ENCODE data around the gene VIPR2.

Gene VIPR2

DNA sequence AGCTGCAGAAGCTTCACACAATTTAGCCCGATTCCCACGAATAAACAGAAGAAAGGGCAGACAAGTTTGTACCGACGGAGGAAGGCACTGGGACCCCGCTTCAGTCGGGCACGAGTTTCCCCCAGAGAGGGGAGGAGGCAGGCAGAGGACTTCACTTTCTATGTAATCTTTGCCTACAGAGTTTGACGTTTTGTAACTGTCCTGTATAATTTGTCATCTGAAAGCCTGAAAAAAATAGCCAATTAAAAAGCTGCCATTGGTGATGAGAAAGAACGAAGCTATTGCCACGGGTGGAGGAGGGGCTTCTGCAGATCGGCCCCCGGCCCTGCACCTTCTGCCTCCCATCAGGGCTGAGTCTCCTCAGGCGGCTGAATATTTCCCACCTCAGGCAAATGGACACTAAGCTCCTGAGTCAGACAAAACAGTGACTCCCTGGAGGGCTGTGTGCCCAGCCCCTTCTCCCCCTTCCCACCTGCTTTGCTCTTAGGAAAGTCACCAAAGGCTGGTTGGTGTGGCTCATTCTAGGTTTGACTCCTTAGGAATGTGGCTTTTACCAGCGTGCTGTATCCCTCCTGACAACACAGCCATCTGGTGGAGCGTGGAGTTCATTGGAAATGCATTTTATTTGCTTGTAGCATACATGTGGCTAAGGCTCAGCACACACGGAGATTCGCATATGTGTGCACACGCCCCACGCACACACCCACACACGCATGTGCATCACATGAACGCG, 117.4 kb downstream of the VIPR2 start:
- no peak for DNase-seq (ENCODE audit: low read depth in 3 of 3)

DNA sequence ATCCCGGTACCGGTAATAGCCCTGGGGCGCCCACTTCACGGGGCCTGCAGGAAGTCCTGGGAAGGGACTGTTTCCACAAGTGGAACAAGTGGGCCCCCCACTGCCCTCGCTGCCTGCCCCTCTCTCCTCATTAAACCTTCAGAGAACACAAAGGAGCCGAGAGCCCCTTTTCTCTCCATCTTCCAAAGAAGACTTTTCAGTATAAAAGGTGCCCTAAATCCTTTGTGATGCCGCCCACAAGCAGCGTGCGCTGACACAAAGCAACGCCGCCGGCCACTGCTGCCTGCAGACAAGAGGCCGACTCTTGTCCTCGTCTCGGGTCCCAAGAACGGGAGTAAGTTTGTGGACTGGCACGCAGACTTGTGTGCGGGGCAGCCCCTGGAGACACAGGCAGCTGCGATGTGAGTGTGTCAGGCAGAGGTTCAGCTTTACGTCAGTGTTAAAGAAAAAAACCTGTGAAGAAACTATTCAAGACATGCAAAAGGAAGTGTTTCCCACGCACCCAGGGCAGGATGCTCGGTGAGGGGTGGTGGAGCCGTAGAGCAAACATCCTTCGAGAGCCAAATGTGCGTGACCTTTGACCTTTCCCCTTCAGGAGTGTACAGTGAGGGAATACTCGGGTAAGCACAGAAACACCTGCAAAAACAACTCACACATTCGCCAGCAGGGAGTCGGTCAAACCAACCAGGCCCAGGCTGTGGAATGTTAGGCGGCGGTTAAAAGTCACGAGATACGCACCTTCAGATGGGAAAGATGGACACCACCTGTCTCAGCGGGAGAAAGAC, 118.2 kb downstream of the VIPR2 start:
- DNase-seq (ENCODE audit: low read depth in 3 of 3), result peak in 1 of 3 experiments; percentile 14

DNA sequence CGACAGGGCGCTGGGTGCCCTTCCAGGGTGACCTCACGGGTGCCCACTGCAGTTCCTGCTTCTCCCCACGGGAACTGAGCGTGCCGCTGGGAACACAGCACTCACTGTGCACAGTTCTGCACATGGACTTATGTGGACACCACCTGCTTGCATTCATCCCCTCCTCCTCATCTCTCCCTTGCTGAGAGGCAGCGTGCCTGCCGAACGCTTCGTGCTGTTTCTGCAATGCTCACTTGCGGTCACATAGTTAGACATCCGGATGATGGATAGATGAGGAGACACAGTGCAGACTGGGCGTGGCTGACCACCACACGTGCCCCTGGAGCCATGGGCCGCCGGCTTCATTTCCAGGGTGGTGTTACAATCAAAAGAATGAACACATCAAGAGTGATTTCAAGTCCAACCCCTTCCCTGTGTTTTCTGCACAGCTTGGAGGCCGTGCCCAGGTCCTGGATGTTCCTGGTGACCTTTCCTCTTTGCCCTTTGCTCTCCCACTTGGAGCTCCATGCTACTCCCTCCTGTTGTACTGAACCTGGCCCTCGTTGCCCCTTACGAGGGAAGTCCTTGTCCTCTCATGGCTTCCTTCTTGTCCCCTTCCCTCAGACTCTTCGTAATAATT, 119.4 kb downstream of the VIPR2 start:
- DNase-seq (ENCODE audit: low read depth in 3 of 3), result no peak

DNA sequence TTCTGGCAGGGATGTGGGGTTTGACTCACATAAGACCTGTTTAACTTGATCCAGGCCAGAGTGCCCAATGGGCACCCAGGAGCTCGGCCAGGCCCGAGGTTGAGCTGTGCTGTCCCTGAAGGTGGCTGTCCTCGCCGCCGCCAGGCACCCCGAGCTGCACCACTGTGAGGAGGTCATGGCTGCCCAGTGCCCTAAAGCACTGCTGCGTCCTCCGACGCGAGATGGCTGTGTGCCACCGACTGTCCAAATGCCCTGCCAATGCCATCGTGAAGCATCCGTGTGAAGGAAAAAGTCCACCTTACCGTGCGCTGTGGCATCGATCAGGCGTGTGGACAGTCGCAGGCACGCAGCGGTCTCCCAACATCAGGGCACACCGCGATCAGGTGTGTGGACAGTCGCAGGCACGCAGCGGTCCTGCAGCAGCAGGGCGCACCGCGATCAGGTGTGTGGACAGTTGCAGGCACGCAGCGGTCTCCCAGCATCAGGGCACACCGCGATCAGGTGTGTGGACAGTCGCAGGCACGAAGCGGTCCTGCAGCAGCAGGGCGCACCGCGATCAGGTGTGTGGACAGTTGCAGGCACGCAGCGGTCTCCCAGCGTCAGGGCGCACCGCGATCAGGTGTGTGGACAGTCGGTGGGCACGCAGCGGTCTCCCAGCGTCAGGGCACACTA, 120.3 kb downstream of the VIPR2 start:
- no peak for DNase-seq (ENCODE audit: low read depth in 3 of 3)

DNA sequence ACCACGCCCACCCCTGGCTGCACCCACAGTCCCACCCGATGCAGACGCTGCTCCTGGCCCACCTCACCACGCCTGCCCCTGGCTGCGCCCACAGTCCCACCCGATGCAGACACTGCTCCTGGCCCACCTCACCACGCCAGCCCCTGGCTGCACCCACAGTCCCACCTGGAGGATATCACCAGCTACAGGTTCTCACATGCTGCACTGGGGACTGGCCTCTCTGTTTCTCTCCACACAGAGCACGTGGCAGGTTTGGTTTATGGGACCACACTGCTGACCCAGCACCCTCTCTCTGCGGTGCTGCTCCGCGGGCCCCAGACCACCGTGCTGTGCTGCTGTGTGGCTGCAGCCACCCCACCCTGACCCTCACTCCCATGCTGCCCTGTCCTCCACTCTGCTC, 120.9 kb downstream of the VIPR2 start:
- DNase-seq (ENCODE audit: low read depth in 3 of 3), result no peak

DNA sequence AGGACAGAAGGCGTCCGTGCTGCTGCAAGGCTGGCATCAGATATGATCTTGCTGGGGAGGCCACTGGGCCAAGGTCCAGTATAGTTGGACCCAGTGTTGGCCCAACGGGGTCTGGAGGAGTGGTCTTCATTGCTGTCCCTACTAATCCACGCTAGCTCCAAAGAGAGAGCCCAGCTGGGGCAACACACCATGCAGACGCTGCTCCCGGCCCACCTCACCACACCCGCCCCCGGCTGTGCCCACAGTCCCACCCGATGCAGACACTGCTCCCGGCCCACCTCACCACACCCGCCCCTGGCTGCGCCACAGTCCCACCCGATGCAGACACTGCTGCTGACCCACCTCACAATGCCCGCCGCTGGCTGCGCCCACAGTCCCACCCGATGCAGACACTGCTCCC, 121.5 kb downstream of the VIPR2 start:
- DNase-seq (ENCODE audit: low read depth in 3 of 3), result no peak

DNA sequence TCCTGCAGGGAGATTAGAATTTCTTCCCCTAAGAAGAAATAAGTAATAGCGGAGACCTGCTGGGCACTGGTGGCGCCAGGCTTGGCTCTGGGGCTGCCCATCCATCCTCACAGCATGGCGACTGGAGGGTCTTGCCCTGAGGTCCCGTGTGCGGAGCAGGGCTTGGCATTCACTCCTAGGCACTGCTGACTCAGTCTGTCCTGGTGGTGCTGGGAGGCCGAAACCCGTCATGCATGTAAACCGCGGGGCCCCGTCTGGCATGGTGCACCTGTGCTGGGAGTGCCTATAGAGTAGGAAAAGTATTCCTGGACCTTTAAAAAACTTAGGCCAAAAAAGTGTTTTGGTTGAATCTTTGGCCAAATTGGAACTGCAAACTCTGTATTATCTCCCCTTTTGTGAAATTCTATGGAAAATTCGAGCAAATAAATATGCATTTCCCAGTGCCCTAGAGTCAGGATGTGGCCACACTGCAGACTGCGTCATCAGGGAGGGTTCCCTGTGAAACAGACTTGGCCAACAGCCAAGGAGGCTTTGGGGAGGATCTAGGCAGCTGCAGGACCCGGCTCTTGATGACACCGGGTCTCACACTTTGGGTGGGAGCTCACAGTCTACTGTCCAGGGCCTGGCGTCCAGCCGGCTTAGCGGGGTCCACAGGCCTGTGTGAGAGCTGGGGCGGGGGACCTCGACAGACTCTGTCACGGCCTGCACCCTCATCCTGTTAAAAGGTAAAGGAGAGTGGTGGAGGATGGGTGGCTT, 122.3 kb downstream of the VIPR2 start:
- DNase-seq (ENCODE audit: low read depth in 3 of 3), result no peak

DNA sequence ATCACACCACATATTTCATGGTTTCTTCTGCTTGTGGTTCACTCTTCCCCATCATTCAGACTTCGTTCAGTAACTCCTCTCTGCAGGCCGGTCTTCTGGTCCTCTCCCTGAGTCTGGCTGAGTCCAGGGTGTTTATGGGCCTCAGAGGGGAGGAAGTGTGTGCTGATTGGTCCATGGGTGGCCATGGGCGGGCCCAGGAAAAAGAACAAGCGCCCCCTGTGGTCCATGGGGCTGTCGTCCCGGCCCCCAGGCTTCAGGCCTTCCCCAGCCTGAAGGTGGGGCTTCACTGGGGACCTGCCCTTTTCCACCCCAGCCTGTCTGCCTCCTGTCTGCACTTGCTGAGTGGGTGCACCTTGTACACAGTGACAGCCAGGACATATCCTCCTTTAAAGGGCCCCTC, 123.7 kb downstream of the VIPR2 start:
- no peak for DNase-seq (ENCODE audit: low read depth in 3 of 3)

DNA sequence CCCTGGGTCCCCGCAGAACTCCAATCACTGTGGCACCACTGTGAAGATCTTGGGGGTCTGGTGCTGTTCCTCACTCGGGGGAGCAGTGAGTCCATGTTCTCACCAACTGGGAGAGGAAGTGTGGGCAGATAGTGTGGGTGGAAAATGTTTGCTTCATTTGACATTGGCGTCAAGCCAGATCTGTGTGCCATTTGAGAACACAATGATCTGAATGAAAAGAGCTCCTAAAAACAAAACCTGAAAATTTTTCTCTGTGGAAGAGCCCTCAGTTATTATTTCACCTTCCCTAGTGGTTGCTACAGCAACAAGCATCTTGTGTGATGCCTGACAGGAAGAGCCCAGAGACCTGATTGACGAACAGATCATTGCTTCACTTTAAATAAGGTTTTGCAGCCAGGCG, 125.6 kb downstream of the VIPR2 start:
- DNase-seq (ENCODE audit: low read depth in 3 of 3), result no peak

DNA sequence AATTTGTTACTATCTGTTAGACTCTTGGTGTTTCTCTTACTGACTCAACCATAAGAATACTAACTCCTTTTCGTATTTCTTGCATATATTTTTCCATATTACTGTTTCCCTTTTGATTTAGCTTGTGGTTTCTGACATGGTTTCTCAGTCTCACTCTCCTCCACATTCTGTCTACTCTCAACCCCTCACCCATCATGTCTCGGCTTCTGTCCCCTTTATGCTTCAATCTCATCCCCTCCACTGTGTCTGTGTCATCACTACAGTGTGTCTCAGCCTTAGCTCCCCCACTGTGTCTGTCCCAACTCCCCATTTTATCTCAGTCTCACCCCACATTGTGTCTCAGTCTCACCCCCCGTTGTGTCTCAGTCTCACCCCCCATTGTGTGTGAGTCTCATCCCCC, 126.9 kb downstream of the VIPR2 start:
- DNase-seq (ENCODE audit: low read depth in 3 of 3), result peak in 2 of 3 experiments; percentile 7 to 18

DNA sequence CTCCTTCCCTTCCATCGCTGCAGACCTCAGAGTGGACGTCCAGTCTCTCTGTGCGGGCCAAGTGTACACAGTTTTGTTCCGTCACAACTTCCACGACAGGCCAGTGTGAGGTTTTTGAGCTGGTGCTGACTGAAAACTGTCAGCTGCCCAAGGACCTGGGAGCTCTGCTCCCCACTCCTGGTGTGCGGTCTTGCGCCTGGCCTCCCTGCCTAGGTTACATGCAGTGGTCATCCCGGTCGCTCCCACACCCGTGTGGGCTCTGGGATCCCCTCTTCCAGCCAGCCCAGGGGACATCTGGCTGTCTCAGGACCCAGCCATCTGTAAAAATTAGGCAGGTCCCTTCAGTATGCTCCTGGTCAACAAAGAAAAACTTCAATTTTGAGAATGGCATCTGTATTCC, 127.5 kb downstream of the VIPR2 start:
- DNase-seq (ENCODE audit: low read depth in 3 of 3), result no peak

DNA sequence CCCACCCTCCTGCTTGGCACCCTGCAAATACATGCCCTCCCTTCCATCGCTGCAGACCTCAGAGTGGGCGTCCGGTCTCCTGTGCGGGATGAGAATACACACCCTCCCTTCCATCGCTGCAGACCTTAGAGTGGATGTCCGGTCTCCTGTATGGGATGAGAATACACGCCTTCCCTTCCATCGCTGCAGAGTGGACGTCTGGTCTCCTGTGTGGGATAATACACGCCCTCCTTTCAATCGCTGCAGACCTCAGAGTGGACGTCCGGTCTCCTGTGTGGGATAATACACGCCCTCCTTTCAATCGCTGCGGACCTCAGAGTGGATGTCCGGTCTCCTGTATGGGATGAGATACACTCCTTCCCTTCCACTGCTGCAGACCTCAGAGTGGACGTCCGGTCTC, 128.1 kb downstream of the VIPR2 start:
- DNase-seq (ENCODE audit: low read depth in 3 of 3), result no peak

DNA sequence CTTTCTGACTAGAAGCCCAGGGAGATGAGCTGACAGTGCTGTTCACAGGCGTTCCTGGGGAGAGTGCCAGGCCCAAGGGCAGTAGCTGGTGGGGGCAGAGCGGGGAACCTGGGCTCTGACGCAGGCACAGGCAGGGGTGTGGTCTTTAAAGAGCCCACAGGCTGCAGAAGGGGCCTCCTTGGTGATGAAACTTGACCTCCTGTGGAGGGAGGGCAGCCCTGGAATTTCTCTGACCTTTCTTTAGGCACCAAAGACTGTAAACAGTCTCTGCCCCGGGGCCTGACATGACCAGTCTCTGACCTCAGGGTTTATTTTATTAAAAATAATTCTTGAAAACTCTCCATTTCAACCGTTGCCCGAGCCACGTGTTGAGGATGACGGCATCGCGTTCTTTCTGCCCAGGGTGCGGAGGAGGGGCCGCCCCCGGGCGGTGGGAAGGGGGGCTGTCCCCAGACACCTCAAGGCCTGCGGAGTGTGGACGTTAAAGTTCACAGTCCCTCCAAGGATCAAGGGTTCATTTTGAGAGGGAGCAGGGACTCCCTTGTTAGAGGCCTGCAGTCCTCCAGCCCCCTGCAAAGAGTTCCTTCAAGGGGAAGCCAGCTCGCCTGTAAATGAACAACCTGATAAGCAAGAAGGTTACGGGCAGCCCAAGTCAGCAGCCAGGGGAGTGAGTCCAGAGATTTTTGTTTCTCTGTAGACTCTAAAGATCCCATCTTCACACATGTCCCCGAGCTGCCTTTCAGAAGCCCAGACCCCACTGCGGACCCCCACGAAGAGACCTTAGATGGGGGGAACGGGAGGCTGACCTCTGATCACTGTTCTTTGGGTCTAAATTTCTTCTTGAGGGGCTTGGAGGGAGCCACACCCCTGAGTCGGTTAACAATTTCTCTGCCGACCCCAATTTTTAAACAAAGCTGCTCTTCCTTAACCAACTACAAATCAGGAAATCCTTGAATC, 128.9 kb downstream of the VIPR2 start:
- DNase-seq (ENCODE audit: low read depth in 3 of 3), result no peak

DNA sequence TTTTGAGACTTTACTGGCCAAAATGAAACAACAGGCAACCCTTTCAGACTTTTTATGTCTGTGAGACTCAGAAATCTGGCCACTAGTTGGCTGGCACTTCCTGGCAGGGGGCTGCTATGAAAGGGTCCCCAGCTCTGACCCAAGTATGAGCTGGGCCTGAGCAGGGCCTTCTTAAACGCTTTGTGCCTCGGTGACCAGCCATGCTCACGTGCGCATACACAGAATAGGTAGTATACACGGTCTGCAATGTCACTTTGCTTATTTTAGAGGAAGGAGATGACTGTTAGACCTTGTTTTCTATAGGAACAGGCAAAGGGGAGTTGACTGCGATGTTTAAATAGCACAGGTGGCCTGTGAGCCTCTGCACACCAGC, 129.6 kb downstream of the VIPR2 start:
- no peak for DNase-seq (ENCODE audit: low read depth in 3 of 3)

DNA sequence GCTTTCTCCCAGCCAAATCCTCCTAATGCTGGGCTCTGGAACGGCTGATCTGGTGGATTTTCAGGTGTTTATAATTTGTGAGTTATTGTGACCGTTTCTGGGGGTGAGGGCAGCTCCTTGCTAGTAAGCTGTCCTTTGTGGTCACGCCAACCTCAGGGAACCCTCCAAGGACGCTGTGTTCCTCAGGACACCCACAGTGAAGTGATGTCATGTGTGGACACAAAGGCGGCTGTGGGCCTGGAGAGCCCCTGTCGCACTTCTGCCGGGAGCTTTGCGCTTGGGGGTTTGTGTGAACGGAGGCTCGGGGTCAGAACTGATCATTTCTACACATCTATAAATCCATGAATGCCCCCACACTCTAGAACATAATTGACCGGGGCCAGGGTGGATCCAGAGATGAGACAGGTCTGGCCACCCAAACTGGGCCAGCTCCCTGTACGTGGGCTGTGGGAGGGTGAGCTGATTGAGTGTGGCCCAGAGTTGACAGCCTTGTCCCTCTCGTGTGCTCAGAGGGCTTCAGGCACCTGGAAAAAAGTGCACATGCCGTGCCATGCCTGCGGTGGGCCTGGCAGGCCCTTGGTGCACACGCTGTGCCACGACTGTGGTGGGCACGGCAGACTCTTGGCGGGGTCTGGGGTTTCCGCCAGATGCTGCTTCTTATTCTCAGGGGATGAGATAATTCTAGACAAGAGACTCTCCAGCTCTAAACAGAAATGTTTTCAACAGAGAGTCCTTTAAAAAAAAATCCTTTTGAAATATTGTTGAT, 130.2 kb downstream of the VIPR2 start:
- no peak for DNase-seq (ENCODE audit: low read depth in 3 of 3)

DNA sequence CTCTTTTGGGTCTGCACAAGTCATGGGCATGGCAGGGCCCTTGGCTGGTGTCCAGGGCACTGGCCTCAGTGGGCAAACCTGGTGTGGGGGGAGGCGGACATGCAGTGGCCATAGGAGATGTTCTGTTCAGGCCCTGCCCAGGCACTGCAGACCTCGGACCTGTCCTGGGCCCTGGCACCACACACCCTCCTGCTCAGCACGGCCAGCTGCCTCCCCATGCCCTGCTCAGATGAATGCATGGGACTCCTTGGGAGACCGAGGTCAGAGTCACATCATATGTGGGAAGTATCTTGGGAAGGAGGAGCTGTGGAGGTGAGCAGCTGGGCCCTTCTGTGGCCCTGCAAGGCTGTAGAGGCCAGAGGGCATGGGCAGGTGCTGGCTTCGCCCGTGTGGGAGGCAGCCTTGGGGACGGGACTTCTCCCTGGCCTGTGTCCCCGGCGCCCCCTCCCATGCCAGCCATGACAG, 130.8 kb downstream of the VIPR2 start:
- no peak for DNase-seq (ENCODE audit: low read depth in 3 of 3)

DNA sequence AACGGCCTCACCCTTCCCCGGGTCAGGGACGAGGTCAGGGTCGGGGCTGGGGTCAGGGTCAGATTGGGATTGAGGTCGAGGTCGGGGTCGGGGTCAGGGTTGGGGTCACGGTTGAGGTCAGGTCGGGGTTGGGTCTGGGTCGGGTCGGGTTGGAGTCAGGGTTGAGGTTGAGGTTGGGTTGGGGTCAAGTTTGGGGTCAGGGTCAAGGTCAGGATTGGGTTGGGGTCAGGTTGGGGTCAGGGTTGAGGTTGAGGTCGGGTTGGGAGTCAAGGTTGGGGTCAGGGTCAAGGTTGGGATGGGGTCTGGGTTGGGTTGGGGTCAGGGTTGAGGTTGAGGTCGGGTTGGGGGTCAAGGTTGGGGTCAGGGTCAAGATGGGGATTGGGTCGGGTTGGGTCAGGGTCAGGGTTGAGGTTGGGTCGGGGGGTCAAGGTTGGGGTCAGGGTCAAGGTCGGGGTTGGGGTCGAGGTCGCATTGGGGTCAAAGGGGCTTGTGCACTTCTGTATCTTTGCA, 131.4 kb downstream of the VIPR2 start:
- no peak for DNase-seq (ENCODE audit: low read depth in 3 of 3)

DNA sequence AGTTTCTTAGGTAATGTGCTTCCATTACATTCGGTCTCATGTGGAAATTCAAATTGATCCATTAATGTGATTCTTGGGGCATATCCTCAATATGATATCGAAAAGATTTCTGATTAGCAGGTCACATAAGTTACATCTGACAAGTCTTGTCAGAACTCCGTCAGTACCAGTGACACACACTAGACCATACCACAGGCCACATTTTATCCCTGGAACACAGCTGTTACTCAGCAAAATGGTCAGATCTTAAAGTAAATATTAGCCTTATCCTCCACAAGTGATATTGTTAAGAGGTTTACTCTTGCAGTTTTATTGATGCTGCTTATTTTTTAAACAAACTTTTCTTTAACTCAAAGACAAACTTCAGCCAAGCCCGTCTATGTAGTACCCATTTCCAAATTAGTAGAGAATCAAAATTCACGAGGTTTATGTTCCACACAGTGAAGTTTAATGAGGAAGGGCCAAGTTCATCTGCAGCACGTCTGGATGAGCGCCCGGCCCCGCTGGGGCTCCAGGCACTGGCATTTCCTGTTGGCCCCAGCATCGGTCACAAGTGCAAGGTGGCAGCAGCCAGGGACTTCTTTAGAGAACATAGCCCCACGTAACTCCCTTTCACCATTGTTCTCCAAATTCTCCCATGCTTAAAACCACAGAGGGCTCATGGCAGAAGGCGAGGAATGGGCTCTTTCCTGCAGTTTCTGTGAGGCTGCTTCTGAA, 132.2 kb downstream of the VIPR2 start:
- no peak for DNase-seq (ENCODE audit: low read depth in 3 of 3)

DNA sequence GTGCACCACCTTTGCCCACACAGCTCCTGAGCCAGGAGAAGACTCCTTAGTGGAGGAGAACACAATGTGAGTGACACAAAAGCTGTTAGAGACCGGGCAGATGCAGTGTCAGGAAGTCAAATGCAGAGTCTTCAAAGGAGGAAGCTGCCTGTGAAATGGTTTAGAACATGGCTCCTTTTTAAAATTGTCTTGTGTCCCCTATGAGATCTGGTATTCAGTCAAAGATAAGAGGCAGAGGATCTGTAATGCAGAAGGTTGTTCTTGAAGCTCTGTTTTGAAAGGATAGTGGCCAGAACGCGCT, 133.0 kb downstream of the VIPR2 start:
- no peak for DNase-seq (ENCODE audit: low read depth in 3 of 3)

Data from stimulated activated CD4-positive, alpha-beta T cell treated with anti-CD3 and anti-CD28 coated beads, TNF-alpha, amount 100 ng/mL, for 24 hours (primary cell).